Ovary (tissue), 3 donors: ENCODE data around the gene ZNF343.

Source experiments
- POLR2A ChIP-seq: fragments of 450-650 bp; IDR thresholded peaks from one replicate; pipeline ENCODE4 v1.6.1; 2017; ENCODE audit warnings: antibody characterized with exemption, mild to moderate bottlenecking, moderate library complexity
- TF ChIP-seq, protein P1 (sequence below), 3 donors: fragments of 450-650 bp in 2 of 3; fragments of 200-600 bp in 1 of 3; IDR thresholded peaks; one replicate each; pipeline versions ENCODE4 v1.5.1 to v1.8.0; 2016 to 2022; ENCODE audit warnings: antibody characterized with exemption in 3 of 3, mild to moderate bottlenecking in 1 of 3
- donor health status: DM: no; HTN: no; CAD: no.

DNA sequence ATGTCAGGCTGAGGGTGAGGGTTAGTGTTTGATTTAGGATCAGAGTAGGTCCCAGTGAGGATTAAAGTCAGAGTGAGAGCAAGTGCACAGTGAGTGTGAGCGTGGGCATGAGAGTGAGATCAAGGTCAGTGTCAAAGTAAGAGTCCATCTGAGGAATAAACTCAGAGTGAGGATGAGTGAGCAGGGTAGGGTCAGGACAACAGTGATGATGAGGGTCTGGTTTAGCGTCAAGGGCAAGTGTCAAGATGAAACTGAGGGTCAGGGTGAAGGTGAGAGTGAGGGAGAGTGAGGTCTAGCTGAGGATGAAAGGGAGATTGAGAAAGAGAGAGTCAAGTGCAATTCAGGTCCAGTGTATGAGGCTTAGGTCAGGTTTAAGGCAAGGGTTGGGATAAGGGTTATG is 7.7 kb upstream of the ZNF343 start:
- TF ChIP-seq, protein P1, sequence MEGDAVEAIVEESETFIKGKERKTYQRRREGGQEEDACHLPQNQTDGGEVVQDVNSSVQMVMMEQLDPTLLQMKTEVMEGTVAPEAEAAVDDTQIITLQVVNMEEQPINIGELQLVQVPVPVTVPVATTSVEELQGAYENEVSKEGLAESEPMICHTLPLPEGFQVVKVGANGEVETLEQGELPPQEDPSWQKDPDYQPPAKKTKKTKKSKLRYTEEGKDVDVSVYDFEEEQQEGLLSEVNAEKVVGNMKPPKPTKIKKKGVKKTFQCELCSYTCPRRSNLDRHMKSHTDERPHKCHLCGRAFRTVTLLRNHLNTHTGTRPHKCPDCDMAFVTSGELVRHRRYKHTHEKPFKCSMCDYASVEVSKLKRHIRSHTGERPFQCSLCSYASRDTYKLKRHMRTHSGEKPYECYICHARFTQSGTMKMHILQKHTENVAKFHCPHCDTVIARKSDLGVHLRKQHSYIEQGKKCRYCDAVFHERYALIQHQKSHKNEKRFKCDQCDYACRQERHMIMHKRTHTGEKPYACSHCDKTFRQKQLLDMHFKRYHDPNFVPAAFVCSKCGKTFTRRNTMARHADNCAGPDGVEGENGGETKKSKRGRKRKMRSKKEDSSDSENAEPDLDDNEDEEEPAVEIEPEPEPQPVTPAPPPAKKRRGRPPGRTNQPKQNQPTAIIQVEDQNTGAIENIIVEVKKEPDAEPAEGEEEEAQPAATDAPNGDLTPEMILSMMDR (IDR thresholded peaks at IDR 0.05): no peak
- no peak for TF ChIP-seq POLR2A
